ENCODE measurements around the gene TRAPPC6A. TPM values are rescaled to one million over a fixed set of nuclear protein-coding genes. Genes with fewer than 3 reads are reported as not detected.

Gene TRAPPC6A
- total and polyA plus RNA-seq, 4 donors, result 14.0 to 38.4 (median 26.2) TPM

DNA sequence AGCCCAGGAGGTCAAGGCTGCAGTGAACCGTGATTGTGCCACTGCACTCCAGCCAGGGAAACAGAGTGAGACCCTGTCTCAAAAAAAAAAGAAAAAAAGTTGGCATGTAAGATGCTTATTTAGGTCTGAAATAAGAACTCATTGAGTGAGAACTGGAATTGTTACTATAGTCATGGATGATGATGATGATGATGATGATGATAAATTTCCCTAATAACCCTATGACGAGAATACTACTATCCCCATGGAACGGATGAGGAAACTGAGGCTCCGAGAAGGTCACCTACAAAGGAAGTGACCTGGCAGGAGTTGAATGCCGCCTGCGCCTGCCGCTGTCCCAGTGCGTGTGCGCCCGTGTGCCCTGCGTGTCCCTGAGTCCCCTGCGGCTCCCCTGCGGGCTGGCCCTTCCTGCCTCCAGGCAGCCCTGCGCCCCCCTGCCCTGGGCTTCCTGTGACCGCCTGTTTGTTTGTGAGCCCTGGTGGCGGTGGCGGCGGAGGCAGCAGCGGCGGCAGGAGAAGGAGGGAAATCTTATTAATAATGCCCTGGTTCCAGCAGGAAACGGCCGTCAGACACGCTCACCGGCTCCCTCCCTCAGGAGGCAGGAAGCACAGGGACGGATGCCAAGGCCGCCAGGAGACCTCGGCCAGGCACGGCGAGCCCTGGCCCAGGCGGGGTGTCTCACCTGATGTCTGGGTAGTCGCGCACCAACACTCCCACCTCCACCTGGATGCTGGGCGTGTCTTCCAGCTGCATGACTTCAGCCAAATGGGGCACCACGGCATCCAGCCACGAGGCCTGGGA is 37.6 kb upstream of the TRAPPC6A start:
- Histone ChIP-seq H3K9me3 (ENCODE audit: control insufficient read depth in 4 of 4, insufficient read depth in 3 of 4, low read length in 3 of 4) (no peaks in the 10 kb centered on the region), H3K4me3 (no peak overlapping the region), H3K27me3 (ENCODE audit: control insufficient read depth in 3 of 3, insufficient read depth in 3 of 3, low read length in 2 of 3) (peaks cover 0 to 40% (median 16%) of the 10 kb centered on the region in 3 donors), H3K27ac (ENCODE audit: low read depth in 1 of 2, low read length in 1 of 2) (peak overlapping the region in 1 of 2 donors; percentile 71), H3K36me3 (ENCODE audit: control insufficient read depth in 4 of 4, insufficient read depth in 4 of 4, low read length in 4 of 4) (no peaks in the 10 kb centered on the region), H3K9ac (ENCODE audit: insufficient read depth in 1 of 2, low read length in 2 of 2) (no peak overlapping the region), H3K4me1 (ENCODE audit: control insufficient read depth in 5 of 5, insufficient read depth in 5 of 5, low read length in 5 of 5) (peaks cover 0 to 16% (median 10%) of the 10 kb centered on the region in 5 donors)
- DNase-seq (peak; percentile 23 to 57 (median 28)), ATAC-seq (ENCODE audit: insufficient read depth, low FRiP score) (no peak)
- 5 to 11% methylated on average over 35 of the region's 35 CpGs for WGBS, 2 donors
- TF ChIP-seq CTCF (IDR thresholded peaks at IDR 0.05; ENCODE audit: control extremely low read depth, extremely low read depth), result no peak

GRCh38 chr19:45213031-45213430 is 35.0 kb upstream of the TRAPPC6A start:
- ATAC-seq (ENCODE audit: insufficient read depth, low FRiP score) (no peak), DNase-seq (no peak)
- Histone ChIP-seq H3K4me1 (ENCODE audit: control insufficient read depth in 5 of 5, insufficient read depth in 5 of 5, low read length in 5 of 5) (peaks cover 0 to 16% (median 10%) of the 10 kb centered on the region in 5 donors), H3K36me3 (ENCODE audit: control insufficient read depth in 4 of 4, insufficient read depth in 4 of 4, low read length in 4 of 4) (no peaks in the 10 kb centered on the region), H3K27me3 (ENCODE audit: control insufficient read depth in 3 of 3, insufficient read depth in 3 of 3, low read length in 2 of 3) (peaks cover 0 to 31% (median 16%) of the 10 kb centered on the region in 3 donors), H3K27ac (ENCODE audit: low read depth in 1 of 2, low read length in 1 of 2) (peak overlapping the region in 1 of 2 donors; percentile 9), H3K9ac (ENCODE audit: insufficient read depth in 1 of 2, low read length in 2 of 2) (no peak overlapping the region), H3K9me3 (ENCODE audit: control insufficient read depth in 4 of 4, insufficient read depth in 3 of 4, low read length in 3 of 4) (no peaks in the 10 kb centered on the region), H3K4me3 (no peak overlapping the region)
- WGBS, 2 donors, result 80 to 83% methylated on average over 14 to 23 of the region's 23 CpGs
- TF ChIP-seq CTCF (IDR thresholded peaks at IDR 0.05; ENCODE audit: control extremely low read depth, extremely low read depth), result no peak

DNA sequence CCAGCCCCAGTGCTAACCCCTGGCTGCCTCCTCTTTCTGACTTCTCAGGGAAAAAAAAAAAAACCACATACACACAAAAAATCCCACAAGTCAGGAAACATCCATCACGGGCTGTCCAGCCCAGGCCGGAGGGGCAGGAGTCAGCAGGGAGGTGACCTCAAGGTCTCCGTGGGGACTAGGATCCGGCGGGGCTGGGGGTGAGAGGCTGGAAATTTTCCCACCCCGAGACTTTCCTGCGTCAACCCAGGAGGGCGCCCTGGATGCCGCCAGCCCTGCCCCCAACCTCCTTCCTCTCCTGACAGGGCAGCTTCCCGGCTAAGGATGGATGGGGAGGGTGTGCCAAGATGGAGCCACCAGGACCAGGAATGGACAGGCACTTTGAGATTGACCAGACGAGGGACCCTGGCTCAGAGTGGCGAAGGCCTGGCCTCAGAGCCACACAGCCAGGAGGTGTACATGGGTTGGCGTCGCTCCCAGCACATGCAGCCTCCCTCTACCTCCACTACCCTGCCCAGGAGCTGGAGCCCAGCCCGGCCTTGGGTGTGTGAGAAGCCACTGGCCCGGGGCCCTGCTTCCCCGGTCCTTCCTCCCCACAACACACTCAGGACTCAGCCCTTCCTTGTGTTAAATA is 33.8 kb upstream of the TRAPPC6A start:
- no peak overlapping the region for H3K4me3 ChIP-seq
- DNase-seq (peak in 2 of 3 donors; percentile 12 to 60), ATAC-seq (ENCODE audit: insufficient read depth, low FRiP score) (no peak)
- 18 to 19% methylated on average over 17 of the region's 17 CpGs for WGBS, 2 donors
- peaks cover 0 to 11% (median 6%) of the 10 kb centered on the region in 5 donors for H3K4me1 ChIP-seq (ENCODE audit: control insufficient read depth in 5 of 5, insufficient read depth in 5 of 5, low read length in 5 of 5)
- H3K9ac ChIP-seq (ENCODE audit: insufficient read depth in 1 of 2, low read length in 2 of 2), result no peak overlapping the region
- no peaks in the 10 kb centered on the region for H3K36me3 ChIP-seq (ENCODE audit: control insufficient read depth in 4 of 4, insufficient read depth in 4 of 4, low read length in 4 of 4)
- no peak for TF ChIP-seq CTCF (IDR thresholded peaks at IDR 0.05; ENCODE audit: control extremely low read depth, extremely low read depth)
- peak overlapping the region in 1 of 2 donors; percentile 71 for H3K27ac ChIP-seq (ENCODE audit: low read depth in 1 of 2, low read length in 1 of 2)
- no peaks in the 10 kb centered on the region for H3K9me3 ChIP-seq (ENCODE audit: control insufficient read depth in 4 of 4, insufficient read depth in 3 of 4, low read length in 3 of 4)
- peaks cover 0 to 25% (median 11%) of the 10 kb centered on the region in 3 donors for H3K27me3 ChIP-seq (ENCODE audit: control insufficient read depth in 3 of 3, insufficient read depth in 3 of 3, low read length in 2 of 3)
